ENCODE results near the gene PAK6. TPM values are rescaled to one million over a fixed set of nuclear protein-coding genes. Genes with fewer than 3 reads are reported as not detected.

The PAK6 gene
- total RNA-seq, 1 experiment from 2014 or later: 0.17 TPM

DNA sequence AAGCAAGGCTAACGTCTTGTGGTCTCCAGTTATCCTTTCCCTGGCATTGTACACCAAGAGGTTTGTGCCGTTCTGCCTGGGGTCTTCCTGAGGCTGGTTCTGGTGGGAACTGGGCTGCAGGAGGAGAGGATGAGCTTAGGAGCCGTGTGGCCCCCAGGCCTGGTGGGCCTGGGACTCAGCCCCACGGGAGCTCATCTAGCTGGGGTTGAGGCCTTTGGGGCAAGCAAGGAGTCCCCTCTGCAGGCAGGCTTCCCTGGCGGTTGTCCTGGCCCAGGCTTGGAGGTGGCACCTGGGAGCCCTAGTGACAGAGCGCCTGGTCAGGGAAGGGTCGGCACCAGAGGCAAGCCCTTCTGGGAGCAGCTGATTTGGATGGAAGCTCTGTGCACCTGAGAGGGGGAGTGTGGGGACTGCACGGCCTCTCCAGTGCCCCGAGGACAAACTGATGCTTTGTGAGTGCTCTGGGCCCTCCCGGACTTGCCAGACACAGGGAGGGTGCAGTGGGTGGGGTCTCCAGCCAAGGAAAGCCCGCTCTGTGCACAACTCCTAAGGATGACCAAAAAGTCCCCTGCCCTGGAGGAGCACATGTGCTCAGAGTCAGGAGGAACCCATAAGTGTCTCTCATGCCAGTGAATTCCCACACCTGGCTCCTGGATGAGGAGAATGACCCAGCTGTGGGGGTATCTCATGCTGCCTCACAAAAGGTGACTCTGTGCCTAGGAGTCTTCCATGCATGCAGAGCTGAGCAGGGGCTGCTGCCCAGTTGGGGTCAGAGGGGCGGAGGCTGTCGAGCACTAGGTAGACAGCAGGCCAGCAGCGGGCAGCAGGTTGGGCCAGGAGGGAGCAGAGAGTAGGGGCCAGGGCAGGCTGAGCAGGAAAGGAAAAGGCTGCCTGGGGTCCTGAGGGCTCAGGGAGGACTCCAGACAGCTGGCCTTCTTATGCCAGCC is 2.7 kb downstream of the PAK6 start:
- no peak for DNase-seq (ENCODE audit: low spot score)

DNA sequence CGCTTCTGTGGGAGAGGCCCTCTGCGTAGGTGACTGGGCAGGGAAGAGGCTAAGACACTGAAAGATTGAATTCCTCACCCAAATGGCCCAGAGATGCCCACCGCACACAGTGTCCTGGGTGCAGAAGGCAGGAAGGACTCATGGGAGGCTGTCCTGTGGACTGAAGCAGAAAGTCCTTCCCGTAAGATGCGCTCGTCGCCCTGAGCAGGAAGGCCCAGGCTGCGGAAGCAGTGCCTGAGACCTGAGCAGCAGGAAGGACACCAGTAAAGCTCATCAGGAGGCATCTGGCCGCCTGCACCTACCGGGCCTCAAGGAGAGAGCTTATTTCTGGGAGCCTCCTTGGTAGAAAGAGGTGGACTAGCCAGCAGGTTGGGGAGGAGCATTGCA is 3.3 kb downstream of the PAK6 start:
- no peak for DNase-seq (ENCODE audit: low spot score)

DNA sequence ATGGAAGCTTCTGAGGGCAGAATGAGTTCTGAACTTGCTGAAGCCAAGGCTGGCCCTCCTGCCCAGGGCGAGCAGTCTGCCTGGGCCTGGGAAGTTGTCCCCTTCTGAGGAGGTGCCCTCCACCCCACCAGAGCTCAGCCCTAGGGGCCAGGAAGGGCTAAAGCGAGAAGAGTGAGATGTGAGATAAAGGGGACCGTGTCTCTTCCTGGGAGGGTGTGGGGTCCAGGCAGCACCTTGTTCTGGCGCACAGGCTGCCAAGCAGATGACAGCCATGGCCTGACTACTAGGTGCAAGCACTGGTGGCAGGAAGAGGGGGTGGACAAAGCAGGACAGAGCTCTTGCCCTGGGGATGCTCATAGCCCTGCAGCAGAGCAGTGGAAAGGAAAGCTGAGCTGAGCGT is 3.7 kb downstream of the PAK6 start:
- DNase-seq (ENCODE audit: low spot score): no peak

- no peak for DNase-seq (ENCODE audit: low spot score)
Observed at GRCh38 chr15:40243126-40243810, 4.4 kb downstream of the PAK6 start.

- DNase-seq (ENCODE audit: low spot score): no peak
Observed at GRCh38 chr15:40244961-40245523, 6.2 kb downstream of the PAK6 start.

GRCh38 chr15:40245666-40246450 is 7.0 kb downstream of the PAK6 start:
- DNase-seq (ENCODE audit: low spot score): no peak

GRCh38 chr15:40246496-40247280 is 7.8 kb downstream of the PAK6 start:
- no peak for DNase-seq (ENCODE audit: low spot score)

DNA sequence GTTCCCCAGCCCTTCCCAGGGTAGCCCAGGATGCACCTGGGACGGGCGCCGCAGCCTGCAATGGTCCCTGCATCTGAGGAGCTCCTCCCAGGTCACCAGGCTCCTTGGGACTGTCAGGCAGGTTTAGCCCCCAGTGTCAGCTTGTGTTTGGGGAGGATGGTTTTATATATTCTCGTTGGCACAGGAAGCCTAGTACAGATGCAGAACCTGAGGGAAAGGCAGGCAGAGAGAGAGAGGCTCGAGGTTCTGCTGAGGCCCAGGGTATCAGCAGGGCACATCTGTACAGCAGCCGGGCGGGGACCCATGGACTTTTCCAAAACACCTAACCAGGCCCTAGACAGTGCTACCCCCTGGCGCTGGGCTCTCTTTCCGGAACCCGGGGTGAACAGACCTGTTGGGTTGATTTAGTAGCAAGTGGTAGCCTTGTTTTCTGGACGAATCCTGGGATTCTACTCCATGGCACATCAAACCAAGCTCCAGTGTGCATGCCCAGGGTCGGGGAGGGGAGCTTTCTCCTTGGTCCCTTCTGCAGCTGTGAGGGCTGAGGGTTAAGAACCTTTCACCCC is 8.6 kb downstream of the PAK6 start:
- DNase-seq (ENCODE audit: low spot score): no peak

- DNase-seq (ENCODE audit: low spot score): no peak
Observed at GRCh38 chr15:40248006-40248783, 9.3 kb downstream of the PAK6 start.

GRCh38 chr15:40249477-40250303 is 10.8 kb downstream of the PAK6 start:
- DNase-seq (ENCODE audit: low spot score): peak; percentile 68

- no peak for DNase-seq (ENCODE audit: low spot score)
Observed at GRCh38 chr15:40250304-40250656, 11.4 kb downstream of the PAK6 start.

GRCh38 chr15:40250771-40251483 is 12.1 kb downstream of the PAK6 start:
- no peak for DNase-seq (ENCODE audit: low spot score)

- no peak for DNase-seq (ENCODE audit: low spot score)
Observed at GRCh38 chr15:40251486-40252140, 12.8 kb downstream of the PAK6 start.

DNA sequence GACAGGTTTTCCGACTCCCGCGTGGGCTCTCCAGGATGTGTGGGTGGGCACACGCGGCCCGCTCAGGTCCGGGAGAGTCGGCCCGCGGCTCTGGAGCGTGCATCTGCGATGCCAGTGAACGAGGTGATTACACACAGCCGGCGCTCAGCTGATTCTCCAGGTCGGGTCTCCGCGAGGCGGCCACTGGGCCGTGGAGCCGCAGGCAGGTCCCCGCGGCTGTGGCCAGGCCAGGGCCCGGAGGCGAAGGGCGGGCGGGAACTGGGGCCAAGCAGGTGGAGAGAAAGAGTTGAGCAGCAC is 13.2 kb downstream of the PAK6 start:
- DNase-seq (ENCODE audit: low spot score): no peak

DNA sequence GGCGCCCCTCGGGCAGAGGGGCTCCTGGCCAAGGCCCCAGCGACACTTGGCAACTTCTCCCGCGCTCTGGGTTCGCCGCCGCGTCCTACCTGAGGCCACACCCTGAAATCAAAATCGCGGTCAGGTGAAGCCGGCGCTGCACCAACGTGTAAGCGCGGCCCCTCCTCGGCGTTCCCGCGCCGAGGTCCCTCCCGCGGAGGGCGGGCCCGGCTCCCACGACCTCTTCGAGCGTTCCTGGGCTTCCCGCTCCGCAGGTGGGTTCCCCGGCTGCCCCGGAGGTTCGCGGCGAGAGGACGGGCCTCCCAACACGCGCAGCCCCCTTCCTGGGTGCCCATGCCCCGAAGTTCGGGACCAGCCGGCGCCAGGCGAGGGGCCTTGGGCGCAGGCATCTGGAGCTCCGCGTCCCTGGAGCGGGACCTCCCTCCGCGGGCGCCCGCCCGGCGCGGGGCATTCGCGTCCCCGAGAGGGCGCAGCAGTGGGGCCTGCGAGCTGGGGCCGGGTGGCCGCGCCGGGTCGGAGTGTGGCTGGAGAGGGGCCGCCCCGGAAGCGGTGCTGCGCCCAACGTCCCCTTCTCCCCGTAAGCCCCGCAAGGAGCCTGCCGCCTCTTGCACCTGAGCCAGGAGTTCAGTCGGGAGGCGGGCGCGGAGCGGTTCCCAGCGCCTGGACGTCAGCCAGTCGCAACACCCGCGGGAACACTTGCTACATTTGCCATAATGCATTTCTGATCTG is 13.7 kb downstream of the PAK6 start:
- no peak for DNase-seq (ENCODE audit: low spot score)

GRCh38 chr15:40253167-40253790 is 14.4 kb downstream of the PAK6 start:
- no peak for DNase-seq (ENCODE audit: low spot score)

DNA sequence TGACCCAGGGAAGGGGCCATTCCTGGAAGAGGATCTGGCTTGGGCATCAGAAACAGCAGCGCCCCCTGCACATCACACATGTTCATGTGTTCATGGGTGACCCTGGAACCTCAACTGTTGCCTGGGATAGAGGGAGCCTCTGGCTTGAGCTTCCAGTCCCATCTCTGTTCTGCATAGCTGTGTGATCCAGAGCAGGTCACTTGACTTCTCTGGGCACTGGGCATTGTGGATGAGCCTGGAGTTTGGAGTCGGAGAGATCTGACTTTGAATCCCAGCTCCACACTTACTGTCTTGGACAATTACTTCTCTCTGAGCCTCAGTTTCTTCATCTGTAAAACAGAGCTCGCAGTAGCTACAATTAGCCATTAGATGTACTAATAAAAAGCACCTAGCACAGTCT is 15.6 kb downstream of the PAK6 start:
- no peak for DNase-seq (ENCODE audit: low spot score)

Measured in A172 (cell line).